ENCODE results near the gene KIF4A. TPM values are rescaled to one million over a fixed set of nuclear protein-coding genes. Genes with fewer than 3 reads are reported as not detected.

Gene KIF4A
- polyA plus RNA-seq, 1 experiment: 10.8 TPM

GRCh38 chrX:70464051-70464450, 174.1 kb downstream of the KIF4A start:
- Histone ChIP-seq H3K4me3 (ENCODE audit: low read depth, low read length) (no peak overlapping the region), H3K36me3 (ENCODE audit: control insufficient read depth, insufficient read depth, low read length) (no peaks in the 10 kb centered on the region), H3K27me3 (ENCODE audit: control insufficient read depth, insufficient read depth, low read length) (no peaks in the 10 kb centered on the region)
- CTCF ChIA-PET: no interaction called here
- TF ChIP-seq, protein P1, sequence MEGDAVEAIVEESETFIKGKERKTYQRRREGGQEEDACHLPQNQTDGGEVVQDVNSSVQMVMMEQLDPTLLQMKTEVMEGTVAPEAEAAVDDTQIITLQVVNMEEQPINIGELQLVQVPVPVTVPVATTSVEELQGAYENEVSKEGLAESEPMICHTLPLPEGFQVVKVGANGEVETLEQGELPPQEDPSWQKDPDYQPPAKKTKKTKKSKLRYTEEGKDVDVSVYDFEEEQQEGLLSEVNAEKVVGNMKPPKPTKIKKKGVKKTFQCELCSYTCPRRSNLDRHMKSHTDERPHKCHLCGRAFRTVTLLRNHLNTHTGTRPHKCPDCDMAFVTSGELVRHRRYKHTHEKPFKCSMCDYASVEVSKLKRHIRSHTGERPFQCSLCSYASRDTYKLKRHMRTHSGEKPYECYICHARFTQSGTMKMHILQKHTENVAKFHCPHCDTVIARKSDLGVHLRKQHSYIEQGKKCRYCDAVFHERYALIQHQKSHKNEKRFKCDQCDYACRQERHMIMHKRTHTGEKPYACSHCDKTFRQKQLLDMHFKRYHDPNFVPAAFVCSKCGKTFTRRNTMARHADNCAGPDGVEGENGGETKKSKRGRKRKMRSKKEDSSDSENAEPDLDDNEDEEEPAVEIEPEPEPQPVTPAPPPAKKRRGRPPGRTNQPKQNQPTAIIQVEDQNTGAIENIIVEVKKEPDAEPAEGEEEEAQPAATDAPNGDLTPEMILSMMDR (IDR thresholded peaks at IDR 0.05; ENCODE audit: insufficient read depth, low read depth, low read length): no peak
- no peak for DNase-seq (ENCODE audit: low read depth)
- POLR2A ChIA-PET: no interaction called here

DNA sequence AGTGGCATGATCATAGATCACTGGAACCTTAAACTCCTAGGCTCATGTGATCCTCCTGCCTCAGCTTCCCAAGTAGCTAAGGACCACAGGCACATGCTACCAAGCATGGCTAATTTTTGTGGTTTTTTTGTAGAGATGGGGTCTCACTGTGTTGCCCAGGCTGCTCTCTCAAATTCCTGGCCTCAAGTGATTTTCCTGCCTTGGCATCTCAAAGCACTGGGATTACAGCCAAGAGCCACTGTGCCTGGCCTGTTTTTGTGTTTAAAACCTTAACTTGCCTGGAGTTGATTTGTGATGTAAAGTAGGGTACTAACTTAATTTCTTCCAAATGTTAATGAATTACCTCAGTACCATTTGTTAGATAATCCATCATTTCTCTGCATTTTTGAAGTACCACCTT, 177.1 kb downstream of the KIF4A start:
- no peak for DNase-seq (ENCODE audit: low read depth)
- TF ChIP-seq, protein P1 (IDR thresholded peaks at IDR 0.05; ENCODE audit: insufficient read depth, low read depth, low read length): no peak
- Histone ChIP-seq H3K27me3 (ENCODE audit: control insufficient read depth, insufficient read depth, low read length) (no peaks in the 10 kb centered on the region), H3K4me3 (ENCODE audit: low read depth, low read length) (no peak overlapping the region), H3K36me3 (ENCODE audit: control insufficient read depth, insufficient read depth, low read length) (no peaks in the 10 kb centered on the region)
- ChIA-PET CTCF (no interaction called here), POLR2A (no interaction called here)

GRCh38 chrX:70468709-70469108, 178.8 kb downstream of the KIF4A start:
- DNase-seq (ENCODE audit: low read depth): no peak

More at GRCh38 chrX:70468709-70469108, 178.8 kb downstream of the KIF4A start:
- ChIA-PET POLR2A (no interaction called here), CTCF (interaction anchor here (1.5 kb wide), 1 partner anchor 19 kb away, joined by 4 read pairs; no protein-coding TSS in a partner anchor)
- H3K27me3 ChIP-seq (ENCODE audit: control insufficient read depth, insufficient read depth, low read length): no peaks in the 10 kb centered on the region
- TF ChIP-seq, protein P1 (IDR thresholded peaks at IDR 0.05; ENCODE audit: insufficient read depth, low read depth, low read length): no peak
- H3K36me3 ChIP-seq (ENCODE audit: control insufficient read depth, insufficient read depth, low read length): no peaks in the 10 kb centered on the region
- H3K4me3 ChIP-seq (ENCODE audit: low read depth, low read length): no peak overlapping the region

Small RNAs within 50 kb of the gene (small RNA-seq; reads per million reads assigned to genes)
- gene RNA5SP507 (ENCODE audit: insufficient read length, low read depth, low replicate concordance) (not detected), gene RNU4-81P (ENCODE audit: insufficient read length, low read depth, low replicate concordance) (not detected), gene RNY4P23 (ENCODE audit: insufficient read length, low read depth, low replicate concordance) (not detected)

Other genes with a start within 250 kb of the KIF4A start
- gene AWAT2, start 240.2 kb upstream of the KIF4A start, polyA plus RNA-seq (2011; rRNA removed): not detected in 2 replicates
- not detected in 2 replicates for gene OTUD6A, start 227.6 kb upstream of the KIF4A start, polyA plus RNA-seq (2011; rRNA removed)
- 68.3 and 86.4 TPM in 2 replicates for gene IGBP1, start 156.7 kb upstream of the KIF4A start, polyA plus RNA-seq (2011; rRNA removed)
- not detected in 2 replicates for gene DGAT2L6, start 112.6 kb upstream of the KIF4A start, polyA plus RNA-seq (2011; rRNA removed)
- gene AWAT1, start 55.4 kb upstream of the KIF4A start, polyA plus RNA-seq (2011; rRNA removed): not detected in 2 replicates
- gene P2RY4, start 29.9 kb upstream of the KIF4A start, polyA plus RNA-seq (2011; rRNA removed): 0.15 and 0.22 TPM in 2 replicates
- gene ARR3, start 21.8 kb upstream of the KIF4A start, polyA plus RNA-seq (2011; rRNA removed): not detected in 2 replicates
- gene RAB41, start 7.9 kb upstream of the KIF4A start, polyA plus RNA-seq (2011; rRNA removed): not detected in 2 replicates
- 91.9 and 150 TPM in 2 replicates for gene PDZD11, start 177 bp upstream of the KIF4A start, polyA plus RNA-seq (2011; rRNA removed)
- not detected in 2 replicates for gene GDPD2, start 133.2 kb downstream of the KIF4A start, polyA plus RNA-seq (2011; rRNA removed)
- gene DLG3, start 154.7 kb downstream of the KIF4A start, polyA plus RNA-seq (2011; rRNA removed): 9.8 and 14.3 TPM in 2 replicates